Measurements from ENCODE around the gene ALDH3B1. TPM values are rescaled to one million over a fixed set of nuclear protein-coding genes. Genes with fewer than 3 reads are reported as not detected.

Gene ALDH3B1
- total RNA-seq, 1 donor from 2014 or later, result 0.94 TPM

DNA sequence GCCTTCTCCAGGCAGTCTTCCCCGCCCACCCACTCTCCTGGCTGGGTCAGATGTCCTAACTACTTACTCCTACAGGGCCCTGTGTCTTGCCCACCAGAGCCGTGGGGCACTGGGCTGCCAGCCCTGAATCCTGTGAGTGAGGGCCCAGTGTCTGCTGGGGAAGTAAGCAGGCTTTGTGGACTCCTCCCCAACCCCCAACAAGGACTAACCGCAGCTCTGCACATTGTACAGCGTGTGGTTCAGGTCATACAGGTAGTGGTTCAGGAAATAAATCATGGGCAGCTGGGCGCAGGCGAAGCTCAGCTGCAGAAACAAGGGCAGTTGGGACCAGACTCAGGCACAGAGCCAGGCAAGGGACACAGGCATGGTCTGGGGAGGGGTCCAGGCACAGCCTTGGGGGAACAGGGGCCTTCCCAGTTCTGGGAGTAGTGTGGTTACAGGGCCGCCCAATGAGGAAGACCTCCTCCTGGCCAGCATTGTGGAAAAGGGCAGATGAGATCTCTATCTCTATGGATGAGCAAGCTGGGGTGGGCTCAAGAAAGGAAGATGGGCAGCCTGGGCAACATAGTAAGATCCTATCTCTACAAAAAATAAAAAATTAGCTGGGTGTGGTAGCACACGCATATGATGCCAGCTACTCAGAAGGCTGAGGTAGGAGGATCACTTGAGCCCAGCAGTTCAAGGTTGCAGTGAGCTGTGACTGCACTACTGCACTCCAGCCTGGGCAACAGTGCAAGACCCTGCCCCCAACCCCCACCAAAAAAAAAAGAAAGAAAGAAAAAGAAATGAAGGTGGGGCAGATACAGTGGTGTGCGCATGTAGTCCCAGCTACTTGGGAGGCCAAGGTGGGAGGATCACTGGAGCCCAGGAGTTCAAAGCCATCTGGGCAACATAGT, 11.7 kb upstream of the ALDH3B1 start:
- no peak for DNase-seq

DNA sequence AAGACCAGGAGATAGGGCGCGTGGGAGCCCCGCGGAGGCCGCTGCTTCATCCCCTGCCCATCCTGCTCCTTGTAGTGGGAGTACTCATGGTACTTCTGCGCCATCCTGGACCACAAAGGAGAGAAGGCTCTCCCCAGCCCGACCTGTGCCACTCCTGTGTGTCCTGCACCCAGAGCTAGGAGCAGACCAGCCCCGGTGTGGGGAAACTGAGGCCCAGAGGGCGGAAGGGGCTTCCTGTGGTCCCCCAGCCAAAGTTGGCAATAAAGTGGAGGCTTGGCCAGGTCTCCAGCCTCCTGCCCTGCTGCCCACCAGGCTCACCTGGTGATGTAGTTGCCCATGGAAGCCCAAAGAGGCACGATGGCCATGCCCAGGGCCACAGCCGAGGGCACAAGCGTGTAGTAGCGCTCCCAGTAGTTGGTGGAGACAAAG, 10.9 kb upstream of the ALDH3B1 start:
- DNase-seq, result no peak

DNA sequence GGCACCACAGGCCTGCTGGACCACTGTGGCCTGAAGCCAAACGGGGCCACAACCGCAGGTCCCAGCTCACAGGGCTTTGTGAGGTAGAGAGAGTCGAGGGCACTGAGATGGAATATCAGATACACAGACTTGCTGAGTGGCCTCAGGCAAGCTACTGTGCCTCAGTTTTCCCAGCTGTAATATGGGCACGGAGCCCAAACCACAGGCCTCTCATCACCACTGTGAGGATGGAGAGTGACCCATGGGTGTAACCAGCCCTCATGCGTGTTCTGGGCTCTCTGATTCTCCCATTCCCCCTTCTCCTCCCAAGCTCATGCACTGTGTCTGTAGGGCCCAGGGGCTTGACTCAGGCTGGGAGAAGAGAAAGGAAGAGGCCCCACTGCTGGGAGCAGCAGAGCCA, 10.4 kb upstream of the ALDH3B1 start:
- DNase-seq, result no peak

DNA sequence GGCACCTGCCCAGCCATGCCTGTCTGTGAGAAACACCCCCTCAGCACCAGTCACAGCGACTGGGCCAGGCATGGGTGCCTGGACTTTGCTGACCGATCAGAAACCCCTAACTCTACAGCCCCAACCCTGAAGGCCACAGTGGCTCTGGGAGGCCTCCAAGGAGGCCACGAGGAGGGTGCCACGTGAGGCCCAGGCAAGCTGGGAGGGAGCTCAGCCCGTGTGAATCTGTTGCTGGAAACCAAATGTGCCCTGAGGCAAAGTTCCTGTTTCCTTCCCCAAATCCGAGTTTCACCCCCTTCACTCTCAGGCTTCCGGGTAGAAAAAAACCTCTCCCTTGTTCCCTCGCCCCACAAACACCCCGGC, 7.6 kb upstream of the ALDH3B1 start:
- no peak for DNase-seq

DNA sequence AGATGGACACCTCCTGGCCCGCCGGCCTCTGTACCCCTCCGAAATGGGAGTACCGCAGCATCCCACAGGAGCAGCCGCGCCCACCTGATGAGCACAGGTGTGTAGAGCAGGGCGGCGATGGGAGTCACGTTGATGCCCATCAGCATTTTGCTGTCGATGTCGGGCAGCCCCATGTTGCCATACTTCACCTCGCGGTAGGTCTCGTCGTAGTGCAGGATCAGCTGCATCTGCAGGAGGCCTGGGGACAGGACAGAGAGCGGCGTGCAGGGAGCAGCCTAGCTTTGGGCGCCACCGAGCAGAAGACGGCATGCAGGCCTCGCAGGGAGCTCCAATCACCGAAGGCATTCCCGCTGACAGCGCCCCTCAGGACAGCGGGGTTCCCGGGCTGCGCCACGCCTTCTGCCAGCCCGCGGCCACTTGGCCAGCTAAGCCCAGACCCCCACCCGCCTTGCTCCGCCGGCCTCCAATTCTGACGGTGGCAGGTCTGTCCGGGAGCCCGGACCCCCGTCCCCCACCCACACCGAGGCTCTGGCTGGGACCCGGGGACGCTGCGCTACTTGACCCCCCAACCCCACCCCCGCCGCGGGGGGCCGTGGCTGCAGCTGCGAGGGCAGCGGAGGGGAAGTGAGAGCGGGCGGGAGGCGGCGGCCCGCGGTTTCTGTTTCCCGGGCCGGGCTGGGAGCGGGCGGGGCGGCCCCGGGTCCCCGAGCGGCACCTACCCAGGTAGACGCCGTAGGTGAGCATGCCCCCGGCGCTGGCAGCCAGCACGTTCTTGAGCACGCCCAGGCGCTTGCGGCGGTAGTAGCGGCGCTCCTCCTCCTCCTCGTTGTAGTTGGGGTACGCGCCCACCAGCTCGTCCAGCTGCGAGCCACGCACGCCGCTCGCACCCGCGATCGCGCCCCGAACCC, 6.9 kb upstream of the ALDH3B1 start:
- DNase-seq, result no peak

DNA sequence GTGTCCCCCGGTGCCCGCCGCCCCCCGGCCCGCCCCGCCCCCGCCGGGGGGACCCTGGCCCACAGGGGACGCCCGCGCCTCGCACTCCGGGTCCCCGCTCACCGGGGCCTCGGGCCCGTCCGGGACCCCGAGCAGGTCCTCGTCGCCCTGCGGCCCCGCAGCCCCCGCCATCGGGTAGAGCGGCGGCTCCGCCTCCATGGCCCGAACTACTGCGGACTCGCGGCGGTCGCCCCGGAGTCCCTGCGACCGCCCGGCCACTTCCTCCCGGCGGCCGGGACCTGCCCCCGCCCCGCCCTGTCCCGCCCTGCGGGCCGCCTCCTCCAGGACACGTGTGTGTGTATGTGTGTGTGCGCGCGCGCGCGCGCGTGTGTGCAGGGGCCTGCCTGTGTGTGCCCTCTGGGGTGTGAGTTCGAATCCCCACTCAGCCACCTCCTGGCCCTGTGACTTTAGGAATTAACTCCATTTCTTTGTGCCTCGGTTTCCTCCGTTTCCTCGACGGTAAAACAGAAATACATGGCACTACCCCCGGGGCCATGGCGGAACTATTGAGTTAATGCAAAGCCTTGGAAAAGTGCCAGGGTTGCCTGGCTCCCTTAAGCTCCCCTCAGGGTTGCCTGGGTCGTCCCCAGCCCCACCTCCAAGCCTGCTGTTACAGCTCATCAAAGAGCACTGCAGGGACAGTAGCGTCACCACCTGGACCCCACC, 6.1 kb upstream of the ALDH3B1 start, which contains the start of gene UNC93B1:
Gene UNC93B1, minus strand, starts transcription at position 252 of the 705 bp plus-strand sequence. Its CDS starts 54 bp downstream, at position 198.
- DNase-seq, result peak; percentile 36

DNA sequence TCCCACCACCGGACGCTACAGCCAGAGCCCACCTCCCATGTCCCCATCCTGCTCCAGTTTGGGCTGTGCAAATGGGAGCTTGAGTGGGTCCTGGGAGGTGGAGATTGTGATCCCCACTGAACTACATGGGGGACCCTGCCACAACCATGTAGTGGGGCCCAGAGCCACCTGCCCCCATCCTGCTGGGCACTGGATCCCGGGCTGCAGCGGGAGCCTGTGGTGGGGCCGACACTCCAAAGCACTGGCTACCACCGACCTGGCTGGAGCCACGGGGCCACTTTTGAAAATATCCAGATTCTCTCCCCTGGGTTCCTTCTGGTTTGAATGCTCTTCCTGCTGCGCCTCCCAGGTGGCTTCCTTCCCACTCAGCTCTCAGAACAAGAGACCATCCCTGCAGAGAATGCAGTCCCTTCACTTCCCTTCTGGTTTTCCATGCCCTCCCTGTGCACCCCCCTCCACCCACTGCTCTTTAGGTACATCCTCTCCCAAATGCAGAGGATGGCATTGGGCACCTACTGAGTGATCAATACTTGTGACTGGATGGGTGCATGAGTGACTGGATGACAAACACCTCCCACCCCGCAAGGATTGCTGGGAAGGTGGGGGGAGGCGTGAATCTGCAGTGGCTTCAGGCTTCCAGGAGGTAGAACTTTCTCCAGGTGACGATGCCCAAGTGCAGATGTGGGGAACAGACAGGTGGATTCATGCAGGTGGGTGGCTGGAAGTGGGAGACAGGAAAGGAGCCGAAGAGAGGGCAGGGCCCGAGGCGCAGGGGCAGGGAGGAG, 5.4 kb upstream of the ALDH3B1 start:
- DNase-seq, result no peak

DNA sequence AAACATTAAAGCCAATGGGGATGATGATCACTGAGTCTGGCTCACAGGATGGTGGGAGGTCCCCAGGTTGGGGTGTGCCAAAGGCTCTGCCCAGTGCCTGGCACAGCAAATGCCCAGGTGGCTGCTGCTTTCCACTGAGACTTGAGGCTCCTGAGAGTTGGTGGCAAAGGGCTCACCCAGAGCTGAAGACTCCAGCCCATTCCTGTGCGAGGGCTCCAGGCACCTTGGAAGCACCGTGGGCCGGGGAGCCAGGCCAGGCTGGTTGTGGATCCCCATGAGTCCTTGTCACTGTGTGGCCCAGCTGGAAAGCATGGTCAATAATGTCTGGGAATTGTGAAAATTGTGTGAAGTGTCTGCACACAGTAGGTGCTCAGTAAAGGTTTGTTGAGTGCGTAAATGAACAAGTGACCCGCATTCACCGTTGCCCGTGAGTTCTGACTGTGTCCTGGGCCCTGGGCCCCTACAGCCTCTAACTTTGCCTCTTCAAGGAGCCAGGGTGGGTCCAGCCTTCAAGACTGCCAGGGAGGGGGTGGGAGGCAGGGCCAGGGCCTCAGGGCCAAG, 3.4 kb upstream of the ALDH3B1 start:
- no peak for DNase-seq

DNA sequence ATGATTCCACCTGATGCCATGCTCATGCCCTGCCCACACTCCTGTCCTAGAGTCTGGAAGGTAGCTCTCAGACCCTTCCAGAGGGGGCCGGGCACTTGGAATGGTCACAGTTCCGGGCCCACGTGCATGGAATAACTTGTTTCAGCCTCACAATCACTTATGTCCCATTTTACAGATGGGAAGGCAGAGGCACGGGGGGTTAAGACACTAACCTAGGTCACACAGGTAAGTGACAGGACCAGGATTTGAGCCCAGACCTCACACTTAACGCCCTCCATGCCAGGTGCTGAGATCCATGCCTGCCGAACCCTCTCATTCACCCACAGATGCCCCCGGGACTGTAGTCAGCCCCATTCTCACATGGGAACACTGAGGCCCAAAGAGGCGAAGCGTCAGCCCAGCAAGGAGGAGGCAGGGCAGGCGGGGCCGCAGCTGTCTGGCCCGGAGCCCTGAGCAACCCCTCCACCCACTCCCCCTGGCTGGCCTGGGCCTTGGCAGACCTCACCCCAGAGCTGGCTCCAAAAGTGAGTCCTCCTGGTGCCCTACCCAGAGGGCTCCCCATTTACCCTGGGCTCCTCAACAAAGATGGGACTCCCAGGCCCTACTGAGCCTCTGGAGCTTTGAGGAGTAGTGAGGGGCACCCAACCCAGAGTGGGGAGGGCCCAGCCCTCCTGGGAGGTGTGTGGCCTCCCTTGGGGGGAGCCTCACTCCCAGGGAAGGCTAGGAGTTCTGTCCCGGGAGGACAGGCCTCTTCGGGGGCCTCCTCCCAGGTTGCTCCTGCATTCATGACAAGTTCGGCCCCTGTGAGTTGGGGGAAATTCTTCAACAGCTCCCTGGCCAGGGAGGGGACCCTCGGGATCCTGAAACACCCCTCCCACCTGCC, 2.4 kb upstream of the ALDH3B1 start:
- DNase-seq, result no peak

DNA sequence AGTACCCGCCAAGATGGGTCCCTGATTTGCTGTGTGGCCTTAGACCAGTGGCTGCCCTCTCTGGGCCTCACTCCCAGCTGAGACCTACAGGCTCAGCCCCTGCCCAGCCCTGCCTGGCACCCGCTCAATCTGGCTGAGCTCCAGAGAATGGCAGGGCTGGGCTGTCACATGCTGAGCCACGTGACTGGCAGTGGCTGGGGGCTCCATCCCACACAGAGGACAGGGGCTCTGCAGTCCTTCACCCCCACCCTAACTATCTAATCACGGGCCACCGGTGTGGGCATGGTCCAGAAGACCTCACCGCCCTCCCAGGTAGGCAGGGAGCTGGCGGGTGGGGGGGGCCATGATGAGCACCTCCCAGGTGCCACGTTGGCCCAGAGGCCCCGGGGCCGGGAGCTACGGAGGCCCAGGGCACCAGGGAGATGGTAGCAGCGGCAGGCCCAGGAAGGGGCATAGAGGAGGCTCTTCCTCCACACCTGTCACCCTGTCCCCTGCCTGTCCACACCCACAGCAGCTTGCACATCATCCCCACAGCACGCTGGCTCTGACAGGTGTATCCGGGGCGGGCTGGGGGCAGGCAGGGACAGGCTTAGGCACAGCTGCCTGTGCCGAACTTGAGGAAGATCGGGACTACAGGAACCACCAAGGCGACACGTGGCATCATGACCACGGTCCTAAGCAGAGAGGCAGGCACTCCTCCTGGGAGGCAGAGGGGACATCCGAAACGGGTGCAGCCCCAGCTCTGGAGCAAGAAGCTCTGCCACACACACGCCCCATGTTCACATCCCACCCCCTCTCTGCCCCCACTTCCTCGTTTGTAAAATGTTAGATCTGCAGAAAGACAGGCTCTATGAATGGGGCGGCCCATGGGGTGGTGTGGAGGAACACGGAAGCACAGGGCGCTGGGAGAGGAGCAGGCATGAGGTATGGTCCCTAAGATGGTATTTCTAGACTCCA, 1.5 kb upstream of the ALDH3B1 start:
- no peak for DNase-seq

DNA sequence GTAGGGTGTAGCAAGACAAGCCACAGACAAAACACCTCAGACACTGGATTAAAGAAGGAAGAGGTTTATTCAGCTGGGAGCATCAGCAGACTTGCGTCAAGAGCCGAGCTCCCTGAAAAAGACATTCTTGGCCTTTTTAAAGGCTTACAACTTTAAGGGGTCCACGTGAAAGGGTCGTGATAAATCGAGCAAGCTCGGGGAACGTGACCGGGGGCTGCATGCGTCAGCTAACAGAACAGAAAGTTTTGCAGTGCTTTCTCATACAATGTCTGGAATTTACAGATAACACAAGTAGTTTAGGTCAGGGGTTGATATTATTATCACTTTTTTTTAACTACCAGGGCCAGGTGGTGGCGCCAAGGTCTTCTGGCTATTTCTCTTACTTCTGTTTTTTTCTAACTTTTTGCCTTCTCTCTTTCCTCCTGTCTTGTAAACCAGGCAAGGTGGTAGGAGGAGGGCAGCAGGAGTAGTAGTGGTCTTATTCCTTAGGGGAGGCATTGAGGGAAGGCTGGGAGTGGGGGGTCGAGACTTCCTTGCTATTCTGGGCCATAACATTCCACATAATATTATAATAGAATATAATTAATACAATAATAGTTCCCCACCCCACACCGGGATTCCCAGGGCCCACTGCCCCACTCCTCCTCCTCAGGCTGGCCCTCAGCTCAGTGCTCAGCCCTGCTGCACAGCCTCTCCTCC, 587 bp upstream of the ALDH3B1 start:
- no peak for DNase-seq

DNA sequence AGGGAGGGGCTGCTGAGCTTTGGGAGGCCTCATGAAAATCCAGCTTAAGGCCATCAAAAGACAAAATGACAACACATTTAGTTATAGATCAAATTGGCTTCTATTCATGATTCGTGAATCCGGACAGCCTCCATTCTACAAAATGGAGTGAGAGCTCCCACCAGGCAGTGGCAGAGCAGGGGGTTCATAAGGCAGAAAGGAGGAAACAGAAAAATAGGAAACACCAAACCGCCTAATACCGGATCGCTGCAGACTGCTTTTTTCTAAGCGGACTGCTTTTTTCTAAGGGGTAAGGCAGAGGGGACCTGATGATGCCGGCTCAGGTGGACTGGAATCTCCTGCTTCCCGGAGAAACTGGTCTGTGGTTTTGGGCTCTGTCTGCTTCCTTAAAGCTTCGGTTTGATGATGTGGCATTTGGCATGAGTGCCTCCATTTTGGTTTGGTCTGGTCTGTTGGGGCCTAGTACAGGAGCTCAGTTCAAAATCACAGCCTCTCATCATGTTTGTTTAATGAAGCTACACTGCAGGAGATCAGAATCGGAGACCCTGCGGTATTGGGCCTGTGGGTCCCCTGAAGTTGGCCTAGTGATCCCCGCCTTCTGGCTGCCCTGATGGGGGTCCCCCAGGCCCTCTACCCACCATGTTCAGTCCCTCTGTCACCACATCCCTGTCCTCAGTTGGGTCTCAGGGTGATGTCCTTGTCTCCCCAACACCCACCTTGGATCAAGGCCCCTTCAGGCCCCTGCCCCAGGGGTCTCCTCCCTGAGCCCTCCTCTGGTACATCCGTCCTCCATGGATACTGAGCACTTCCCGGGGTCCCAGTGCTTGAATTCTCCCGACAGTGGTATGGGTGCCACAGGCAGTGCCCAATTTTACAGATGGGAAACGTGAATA, 1.2 kb downstream of the ALDH3B1 start:
- no peak for DNase-seq

DNA sequence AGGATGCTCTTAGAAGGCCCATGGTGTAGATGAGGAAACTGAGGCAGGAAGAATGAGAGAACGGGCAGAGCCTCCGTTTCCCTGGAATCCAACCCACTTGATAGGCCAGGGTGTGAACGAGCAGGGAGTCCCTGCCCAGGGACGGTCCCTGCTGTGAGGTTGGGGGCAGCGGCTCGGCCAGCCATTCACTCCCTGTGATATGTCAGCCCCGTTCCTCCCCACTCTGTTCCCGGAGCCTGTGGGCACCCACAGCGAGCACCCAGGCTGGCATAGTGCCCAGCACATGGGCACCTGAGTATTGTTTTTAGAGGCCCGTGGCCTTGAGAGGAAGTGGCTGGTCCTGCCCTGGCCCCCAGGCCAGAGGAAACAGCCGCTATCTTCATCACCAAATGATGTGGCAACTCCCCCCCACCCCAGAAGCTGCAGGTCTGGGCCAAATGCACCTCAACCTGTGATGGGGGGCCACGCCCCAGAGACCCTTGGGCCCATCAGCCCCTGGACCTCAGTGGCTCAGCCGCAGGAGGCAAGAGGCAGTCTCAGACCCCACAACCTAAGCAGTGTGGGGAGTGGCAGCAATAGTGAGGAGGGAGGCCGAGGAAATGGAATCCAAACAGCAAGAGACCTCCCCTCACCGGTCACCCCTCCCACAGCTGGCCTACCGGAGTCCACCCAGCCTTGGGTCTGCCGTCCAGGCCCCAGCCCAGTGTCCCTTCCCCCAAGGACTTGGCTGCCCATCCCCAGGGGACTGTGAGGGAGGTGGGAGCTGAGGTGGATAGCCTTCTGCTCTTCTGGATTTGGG, 2.1 kb downstream of the ALDH3B1 start:
- DNase-seq, result no peak

DNA sequence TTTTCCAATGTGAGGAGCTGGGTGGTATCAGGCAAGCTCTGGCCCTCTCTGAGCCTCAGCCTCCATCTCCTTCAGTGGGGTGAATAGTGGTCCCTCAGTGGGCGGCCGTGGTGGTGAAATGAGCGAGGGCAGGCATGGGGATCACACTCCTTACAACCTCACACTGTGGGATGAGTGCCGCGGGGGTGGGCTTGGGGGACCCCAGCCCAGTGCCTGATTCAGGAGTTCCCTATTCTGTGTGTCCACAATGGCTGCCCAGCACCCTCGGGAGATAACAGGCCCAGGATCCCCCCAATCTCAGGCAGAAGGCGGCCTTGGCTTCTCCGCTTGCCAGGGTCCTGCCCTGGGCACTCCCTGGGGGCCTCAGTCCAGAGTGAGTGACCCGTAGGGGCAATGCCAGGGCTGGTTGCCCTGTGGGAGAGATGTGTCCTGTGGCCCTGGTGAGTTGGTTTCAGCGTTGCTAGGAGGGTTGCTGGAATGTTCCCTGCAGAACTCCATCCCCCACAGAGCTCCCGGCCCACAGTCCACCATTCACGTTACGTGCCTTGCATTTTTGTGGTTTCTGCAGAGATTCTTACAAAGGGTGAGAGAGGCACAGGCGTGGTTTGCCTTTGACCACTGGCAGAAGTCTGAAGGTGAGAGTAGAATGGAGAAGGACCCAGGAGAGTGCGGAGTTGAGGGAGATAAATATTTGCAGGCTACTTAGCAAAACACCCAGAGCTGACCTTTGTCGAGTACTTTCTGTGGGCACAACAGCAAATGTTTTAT, 2.9 kb downstream of the ALDH3B1 start:
- no peak for DNase-seq

DNA sequence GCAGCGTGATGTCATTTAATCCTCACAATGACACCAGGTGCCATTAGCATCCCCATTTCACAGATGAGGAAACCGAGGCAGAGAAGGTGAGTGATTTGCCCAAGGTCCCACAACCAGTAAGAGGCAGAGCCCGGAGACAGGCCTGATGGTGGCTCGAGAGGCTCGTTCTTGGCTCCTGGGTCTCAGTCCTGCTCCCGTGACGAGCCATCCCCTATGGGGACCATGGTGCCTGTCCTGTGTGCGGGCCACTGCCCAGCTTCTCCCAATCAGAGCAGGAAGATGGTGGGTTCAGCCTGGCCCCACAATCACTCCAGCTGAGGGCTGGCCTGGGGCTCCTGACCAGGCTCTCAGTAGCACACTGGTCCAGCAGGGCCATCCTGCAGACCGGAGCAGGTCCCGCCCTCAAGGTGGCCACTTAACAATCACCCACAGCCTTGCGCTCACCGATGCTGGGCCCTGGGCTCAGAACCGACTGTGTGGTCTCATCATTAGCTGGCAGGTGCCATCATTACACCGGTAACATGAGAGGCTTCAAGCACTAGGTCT, 3.6 kb downstream of the ALDH3B1 start:
- DNase-seq, result no peak

Measured in occipital lobe (tissue), 2 donors.